CD4-positive, alpha-beta T cell treated with Interleukin-1 beta for 1 hour (primary cell): ENCODE results near the gene CDK15.
"Not testable (repeated sequence)": the region's sequence is repeated elsewhere in the genome, so short reads cannot be mapped to it uniquely, and the experiment has no call there.

Experiments used
- DNase-seq, 2 donors: peaks; one replicate each; pipeline ENCODE4 v3.0.0-alpha.2; 2020 to 2022

The CDK15 gene

DNA sequence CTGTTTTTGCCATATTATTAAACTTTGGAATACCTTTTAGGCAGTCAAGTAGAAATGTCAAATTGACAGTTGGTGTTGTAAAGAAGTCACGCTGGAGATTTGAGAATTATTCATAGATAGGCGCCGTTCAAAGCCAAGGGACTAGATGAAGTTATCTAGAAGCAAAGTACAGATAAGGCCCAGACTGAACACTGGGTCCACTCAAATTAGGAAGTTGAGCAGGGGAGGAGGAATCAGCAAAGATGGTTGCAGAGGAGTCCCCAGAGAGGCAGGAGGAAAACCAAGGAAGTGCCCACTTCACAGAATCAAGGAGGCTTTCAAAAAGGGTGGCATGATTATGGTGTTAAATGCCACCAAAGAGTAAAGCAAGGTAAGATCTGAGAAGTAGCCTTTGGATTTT is 16.0 kb upstream of the CDK15 start:
- DNase-seq: no peak

DNA sequence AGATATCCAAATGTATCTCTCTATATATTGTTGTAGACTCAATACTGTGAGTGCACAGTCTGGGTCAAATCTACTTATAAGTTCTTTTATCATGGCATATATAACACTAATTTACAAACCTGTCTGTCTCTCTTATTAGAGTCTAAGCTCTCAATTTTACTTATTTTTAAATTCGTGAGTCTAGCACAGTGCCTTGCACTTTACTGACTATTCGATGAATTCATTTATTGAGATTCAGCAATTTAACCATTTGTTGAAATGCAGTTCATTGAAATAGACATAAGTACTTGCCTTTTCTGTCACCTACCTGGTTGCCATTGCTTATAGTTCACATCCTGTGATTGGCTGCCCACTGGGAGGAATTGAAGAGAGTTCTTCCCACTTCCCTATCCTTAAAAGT is 15.3 kb upstream of the CDK15 start:
- DNase-seq: no peak

DNA sequence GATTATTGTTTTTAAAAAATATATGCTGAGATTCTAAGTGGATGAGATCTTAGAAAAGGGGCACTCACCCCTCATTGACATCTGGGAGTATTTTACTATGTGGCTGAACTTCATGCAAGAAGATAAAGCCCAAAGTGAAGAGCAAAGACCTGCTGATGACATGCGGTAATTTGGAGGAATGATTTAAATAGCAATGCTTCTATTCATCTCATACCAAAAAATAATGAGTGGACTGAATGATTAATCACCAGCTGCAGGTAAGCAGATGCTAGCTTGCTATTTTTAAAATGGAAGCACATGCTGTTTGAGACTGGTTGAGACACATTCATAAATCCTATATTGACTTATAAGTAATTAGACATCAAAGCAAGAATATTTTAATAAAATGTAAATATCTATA is 12.7 kb upstream of the CDK15 start:
- no peak for DNase-seq

DNA sequence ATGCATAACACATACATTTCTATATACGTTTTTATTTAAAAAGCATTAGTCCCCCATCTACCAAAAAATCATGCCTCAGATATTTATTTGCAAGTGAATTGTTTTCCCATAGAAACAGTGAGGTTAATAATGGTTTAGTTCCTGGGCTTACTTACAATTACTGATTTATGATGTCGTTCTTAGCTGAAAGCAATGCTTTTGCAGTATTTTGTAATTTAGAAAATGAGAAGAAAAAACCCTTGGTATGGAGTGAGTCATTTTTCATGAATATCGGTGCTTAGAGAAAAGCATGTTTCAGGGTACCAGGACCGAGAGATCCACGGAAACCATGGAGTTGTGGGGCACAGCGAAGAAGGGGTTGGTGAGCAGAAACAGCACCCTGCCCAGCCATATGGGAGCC is 12.0 kb upstream of the CDK15 start:
- no peak for DNase-seq

DNA sequence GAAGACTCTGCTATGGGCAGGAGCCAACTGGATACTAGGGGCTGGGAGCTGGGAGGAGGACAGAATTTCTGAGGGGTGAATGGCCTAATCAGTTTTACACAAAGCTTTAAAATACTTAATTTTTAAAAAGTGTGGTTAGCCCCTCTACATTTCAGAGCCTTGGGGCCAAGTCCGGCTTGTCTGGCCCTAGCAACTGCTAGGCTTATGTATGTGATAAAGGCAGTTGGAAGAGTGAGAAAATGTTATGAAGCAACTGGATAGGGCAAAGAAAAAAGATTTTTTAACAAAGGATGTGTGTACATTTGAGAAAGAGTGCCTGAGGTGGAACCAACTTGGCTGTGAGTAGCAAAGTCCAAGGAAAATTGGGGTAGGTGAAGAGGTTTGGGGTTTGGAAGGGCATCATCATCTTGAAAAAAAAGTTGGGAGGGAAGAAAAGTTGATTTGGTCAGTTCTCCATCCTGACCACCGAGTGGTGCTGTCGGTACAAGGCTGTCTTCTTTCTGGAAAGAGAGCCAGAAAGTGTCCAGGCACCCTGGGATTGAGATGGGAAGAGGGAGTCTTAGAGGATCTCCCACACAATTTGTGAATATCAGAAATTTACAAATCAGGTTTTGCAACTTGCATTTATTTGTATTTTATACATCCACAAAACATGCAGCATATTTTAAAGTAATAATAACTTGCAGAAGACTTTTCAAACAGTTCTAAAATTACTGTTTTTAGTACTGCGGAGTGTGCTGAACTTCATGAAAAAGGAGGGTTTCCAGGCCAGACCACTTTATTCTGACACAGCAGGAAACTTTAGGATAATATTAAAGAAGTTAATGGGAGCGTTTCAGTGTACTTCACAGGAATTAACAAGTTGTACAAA is 10.5 kb upstream of the CDK15 start:
- no peak for DNase-seq

DNA sequence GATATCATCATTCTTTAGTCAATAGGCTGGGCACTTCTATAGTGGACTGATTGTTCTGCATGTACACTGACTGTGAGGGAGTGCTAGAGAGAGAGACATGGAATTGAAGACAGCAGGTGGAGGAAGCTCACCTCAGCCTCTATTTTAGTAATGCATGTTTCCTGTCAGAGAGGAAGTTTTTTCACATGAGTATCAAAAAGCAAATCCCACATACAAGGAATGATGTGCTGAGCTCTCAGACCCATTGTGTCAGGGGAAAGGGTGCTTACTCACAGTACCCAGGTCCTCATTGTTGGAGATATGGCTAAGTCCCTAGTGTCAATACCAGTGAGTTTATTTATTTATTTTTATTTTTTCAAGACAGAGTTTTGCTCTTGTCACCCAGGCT is 9.9 kb upstream of the CDK15 start:
- DNase-seq: no peak

DNA sequence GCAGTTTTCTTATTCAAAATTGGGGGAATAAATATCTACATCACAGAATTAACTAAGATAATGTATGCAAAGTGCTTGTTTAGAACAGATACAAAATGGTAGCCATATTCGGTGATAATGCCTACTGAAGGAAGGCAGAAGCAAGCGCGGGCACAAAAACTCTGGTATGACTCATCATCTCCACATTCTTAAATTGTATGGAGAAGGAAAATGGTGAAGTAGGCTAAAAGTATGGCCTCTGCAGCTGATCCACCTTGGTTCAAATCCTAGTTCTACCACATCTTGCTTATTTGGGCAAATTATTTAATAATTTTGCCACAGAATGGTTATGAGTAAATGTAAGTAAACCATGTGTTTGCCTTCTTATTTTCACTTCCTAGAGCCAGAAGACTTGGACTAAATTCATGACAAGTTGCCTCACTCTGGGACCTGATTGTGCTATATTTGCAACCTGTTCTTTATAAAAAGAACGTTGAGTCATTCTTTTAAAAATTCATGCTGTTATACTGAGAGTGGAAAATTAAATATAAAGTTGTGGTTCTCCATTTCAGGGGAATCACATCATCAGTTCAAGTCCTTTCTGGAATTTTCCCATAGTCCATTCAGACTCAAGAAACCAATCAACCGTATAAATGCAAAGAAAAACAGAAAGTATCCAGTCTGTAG is 9.0 kb upstream of the CDK15 start:
- no peak for DNase-seq

DNA sequence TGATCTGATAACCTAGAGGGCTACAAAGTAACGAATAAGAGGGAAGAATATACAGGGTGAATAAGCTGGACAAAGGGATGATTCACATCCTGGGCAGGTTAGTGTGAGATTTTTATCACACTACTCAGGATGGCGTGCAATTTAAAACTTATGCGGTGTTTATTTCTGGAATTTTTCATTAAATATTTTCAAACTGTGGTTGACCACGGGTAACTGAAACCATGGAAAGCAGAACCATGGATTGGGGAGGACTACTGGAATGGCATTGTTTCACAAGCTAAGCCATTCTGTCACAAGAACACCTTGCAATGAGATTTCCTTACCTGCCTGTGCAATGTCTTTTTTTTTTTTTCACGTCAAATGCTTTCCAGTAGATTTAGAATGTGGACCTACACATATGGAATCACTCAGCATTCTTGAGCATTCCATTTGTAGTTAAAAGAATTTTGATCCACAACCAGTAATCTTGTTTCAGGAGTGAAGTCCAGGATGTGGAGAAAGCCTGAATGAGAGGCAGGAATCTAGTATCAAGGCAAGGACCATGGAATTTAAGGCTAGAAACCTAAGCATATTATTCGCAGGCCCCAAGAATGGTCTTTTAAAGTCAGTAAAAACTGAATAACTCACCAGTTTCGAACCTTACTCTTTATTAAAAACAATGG is 8.0 kb upstream of the CDK15 start:
- DNase-seq: no peak

DNA sequence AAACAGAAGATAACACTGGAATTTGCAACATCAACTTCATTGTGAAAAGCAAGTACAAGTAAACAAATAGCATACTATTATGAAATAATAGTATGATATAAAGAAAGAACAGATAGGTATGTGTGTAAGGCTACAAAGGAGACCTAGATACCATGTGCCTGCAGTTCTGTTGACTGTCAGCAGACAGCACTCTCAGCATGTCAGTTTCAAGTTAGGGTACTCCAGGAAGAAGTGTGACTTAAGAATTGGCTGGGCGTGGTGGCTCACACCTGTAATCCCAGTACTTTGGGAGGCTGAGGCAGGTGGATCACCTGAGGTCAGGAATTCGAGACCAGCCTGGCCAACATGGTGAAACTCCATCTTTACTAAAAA is 7.4 kb upstream of the CDK15 start:
- not testable (repeated sequence) for DNase-seq

DNA sequence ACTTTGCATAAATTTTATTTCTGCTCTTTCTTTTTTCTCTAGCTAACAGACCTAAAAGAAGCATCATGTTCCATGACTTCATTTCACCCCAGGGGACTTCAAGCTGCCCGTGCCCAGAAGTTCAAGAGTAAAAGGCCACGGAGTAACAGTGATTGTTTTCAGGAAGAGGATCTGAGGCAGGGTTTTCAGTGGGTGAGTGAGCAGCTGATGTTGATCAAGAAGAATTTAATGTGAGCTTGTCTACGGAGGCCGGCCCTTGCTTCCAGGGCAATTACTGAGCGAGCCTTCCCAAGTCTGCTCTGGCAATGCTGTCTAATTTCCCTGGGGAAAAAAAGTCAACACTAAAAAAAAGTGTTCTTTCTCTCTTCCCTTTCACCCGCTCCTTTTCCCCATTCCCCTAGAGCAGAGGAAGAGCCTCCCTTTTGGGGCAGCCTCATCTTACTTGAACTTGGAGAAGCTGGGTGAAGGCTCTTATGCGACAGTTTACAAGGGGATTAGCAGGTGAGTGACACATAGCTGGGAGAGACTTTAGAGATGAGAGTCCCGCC is 1.2 kb downstream of the CDK15 start:
- DNase-seq: no peak

DNA sequence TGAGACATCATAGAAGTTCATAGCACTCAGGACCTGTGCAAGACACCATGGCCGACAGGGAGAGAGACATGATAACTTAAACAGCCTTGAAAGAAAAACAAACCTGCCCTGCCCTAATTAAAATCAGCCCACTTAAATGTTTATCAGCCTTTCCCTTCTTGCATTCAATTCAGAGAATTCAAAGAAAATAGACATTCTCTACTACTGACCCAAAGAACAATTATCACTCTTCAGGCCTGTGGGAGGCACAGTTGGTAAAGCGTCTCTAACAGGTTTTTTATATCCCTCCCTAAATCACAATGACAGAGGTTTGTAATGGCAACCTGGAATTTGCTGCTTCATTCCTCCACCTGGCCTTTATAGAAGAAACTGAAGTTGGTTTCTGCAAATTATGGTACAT is 1.7 kb downstream of the CDK15 start:
- DNase-seq: no peak

DNA sequence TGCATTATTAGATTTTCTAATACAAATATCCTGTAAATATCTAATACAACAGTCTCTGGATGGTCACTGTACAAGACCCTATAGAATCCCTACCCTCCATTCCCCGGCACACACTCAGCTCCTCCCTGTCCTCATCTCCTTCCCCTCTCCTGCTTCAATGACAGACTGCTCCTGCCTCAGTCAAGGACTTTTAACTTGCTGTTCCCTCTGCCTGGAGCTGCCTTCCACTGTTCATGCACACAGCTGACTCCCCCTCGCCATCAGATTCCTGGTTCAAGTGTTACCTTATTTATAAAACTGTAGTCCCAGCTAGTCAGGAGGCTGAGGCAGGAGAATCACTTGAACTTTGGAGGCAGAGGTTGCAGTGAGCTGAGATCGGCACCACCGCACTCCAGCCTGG is 3.3 kb downstream of the CDK15 start:
- DNase-seq: no peak

DNA sequence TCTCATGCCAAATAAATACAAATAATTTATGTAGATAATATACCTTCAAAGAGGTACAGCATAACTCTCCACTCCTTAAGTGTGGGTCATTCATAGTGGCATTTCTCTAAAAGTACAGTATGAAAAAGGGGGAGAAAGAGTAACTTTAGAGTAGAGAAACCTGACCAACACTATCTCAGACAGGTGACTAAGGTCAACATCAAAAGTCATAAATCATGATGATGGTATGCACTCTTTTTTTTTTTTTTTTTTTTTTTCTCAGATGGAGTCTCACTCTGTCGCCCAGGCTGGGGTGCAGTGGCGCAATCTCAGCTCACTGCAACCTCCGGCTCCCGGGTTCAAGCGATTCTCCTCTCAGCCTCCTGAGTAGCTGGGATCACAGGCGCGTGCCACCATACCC is 4.3 kb downstream of the CDK15 start:
- DNase-seq: not testable (repeated sequence)

DNA sequence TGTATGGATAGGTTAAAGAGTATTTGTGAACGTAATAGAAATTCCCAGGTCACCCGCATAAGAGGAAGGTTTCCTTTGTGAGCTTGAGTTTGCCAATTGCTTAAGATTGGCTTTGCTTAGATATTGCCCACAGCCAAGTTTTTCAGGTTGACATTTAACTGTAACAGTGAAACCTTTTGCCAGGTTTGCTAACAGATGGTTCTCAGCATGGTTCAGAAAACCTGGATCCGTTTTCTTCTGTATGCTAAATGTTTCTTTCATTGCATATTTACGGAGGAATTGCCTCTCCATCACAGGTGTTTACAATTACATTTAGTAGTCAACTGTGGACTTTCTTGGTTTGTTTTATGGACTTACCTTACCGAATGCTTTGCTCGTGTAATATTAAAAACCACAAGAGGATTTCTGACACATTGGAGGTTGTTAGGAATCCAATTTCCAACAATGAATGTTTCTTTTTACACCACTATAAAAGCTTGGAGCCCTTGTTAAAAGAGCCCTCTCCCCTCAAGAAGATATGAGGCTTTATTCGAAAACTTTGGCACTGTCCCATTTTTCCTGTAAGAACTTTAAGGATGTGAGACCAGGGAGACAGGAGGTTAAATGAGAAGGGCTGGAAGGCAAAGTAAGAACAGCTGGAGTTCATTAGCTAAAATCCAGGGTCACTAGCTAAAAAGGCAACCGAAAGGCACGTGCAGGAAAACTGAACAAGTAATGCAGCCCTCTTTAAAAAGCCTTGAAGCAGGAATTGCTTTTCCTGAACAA is 7.8 kb downstream of the CDK15 start:
- no peak for DNase-seq

DNA sequence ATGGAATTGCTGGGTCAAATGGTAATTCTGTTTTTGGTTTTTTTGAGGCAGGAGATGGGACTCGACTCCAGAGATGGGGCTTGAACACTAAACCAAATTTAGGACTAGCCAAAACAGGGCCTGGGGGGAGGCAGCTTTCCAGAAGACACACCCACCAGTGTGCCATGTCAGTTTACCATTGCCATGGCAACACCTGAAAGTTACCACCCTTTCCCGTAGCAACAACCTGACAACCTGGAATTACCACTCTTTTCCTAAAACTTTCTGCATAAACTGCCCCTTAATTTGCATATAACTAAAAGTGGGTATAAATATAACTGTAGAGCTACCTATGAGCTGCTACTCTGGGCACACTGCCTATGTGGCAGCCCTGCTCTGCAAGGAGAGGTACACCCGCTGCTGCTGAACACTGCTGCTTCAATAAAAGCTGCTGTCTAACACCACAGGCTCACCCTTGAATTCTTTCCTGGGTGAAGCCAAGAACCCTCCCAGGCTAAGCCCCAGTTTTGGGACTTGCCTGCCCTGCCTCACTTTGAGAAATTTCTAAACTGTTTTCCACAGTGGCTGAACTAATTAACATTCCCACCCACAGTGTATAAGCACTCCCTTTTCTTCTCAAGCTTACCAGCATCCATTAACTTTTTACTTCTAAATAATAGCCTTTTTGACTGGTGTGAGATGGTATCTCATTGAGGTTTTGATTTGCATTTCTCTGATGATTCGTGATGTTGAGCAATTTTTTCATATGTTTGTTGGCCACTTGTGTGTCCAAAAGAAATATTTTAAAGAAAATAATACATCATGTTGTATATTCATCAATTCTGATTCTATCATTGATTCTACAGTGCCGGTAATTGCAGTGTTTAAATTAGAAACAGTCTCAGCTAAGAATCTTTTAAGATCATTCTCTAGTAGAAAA is 10.6 kb downstream of the CDK15 start:
- DNase-seq: no peak

DNA sequence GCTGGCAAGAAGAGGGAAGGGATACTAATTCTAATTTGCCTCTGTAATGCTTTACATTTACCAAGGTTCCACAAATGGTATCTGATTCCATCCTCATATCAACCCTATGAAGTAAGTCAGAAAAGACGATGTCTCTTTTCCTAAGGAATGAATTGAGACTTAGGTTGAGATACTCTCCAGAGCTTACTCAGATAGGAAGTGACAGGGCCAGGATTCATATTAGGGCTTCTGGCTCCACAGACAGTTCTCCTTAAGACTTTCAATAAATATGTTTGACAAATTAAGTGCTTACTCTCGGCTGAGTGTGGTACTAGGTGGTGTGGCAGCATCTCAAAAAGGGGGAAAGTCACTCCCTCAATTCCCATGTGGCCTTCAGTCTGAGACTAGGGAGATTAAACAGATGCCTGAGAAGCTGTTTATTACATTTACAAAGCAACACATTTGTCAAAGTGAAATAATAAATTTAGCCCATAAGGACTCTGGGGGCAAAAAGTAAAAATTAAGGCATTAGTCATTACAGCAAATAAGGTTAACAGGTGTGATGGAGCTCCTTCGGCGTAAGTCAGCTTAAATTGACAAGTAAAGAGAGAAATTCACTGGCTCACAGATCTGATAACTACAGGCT is 14.2 kb downstream of the CDK15 start:
- DNase-seq: no peak

DNA sequence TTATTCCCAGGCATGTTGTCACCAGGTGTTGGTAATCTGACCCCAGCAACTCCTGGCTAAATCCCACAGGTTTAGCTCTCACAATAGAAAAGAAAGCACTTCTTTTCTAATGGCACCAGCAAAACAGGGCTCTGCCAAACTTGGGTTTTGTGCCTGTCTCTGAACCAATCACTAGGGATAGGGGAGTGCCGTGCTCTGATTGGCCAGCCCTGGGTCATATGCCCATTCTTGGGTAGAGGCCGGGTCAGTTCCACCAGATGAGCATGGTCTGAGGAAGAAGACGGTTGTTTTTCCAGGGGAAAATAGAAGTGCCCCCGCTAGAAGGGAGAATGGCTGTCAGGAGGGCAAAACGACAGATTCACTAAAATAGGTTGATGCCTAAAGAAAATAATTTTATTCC is 14.7 kb downstream of the CDK15 start:
- no peak for DNase-seq

DNA sequence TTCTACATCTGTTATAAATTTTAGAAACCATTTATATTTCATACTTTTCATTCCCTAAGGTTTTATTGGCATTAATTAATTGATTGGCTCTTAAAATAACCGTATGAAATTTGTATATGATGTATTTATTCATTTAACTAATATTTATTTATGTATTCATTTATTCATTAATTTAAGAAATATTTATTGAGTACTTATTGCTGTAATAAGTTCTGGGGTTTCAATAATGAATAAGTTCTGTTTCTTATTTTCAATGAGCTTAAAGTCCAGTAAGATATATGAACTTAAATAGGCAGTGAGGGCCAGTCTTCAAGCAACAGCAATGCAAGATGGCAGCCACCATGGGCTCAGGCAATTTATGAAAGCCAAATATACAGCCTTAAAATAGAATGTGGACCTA is 17.9 kb downstream of the CDK15 start:
- DNase-seq: no peak

DNA sequence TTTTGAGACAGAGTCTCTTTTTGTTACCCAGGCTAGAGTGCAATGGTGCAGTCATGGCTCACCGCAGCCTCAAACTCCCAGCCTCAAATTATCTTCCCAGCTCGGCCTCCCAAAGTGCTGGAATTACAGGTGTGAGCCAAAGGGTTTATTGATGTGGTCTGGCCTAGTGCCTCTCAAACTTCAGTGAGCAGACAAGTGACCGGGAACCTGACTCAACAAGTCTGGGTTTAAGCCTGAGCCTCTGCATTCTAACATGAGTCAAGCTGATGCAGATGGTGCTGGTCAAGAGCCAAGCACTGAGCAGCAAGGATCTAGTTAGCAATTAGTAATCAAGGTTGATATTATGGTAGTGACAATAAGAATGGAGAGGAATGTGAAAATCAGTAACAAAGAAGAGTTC is 21.3 kb downstream of the CDK15 start:
- no peak for DNase-seq

DNA sequence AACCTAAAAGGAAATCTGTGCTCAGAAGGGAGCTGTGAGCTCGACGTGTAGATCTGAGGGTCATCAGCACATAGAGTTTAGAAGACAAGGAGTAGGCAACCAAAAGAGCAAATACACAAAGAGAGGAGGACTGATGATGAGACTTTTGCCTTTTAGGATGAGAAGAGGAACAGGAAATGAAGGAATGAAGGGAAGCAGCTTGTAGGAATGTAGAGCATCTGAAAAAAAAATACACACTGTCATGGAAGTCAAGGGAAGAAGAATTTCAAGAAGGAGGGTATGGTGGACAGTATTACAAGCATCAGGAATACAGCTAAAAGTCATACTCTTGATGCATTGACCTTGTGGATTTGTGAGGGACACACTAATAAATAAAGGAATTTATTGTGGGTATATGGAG is 21.9 kb downstream of the CDK15 start:
- DNase-seq: no peak

DNA sequence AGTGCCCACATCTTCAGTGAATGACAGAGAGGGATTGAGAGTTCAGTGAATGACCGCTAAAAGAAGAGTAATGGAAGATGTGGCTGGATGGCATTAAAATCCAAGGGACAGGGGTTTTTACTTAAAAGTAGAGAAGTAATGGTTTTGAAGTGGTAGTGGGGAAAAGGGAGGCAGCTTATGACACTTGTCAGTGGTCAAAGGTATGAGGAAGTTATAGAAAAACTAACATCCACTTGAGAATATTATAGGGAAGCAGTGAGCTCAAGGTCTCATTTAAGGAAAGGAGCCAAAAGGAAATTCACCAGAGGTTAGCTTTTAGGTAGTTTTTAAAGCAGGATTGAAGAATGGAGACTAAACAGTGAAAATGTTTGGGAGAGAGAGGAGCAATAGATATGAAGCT is 24.3 kb downstream of the CDK15 start:
- DNase-seq: no peak

DNA sequence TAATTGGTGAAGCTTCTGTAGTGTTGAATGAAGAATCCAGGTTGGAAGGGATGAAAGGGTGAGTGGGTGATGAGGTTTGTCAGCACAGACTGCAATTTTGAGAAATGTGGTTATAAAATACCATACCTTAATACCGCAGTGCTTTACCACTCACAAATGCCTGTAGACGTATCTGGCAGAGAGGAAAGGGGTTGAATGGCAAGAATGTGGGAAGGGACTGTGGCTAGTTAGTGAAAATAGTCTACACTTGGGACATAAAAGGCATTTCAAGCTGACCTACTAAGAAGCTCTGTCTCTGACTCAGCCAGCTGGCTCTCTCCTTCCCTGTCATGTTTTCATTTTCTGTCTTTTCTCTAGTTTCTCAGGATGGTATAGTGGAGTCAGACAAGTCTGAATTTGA is 25.1 kb downstream of the CDK15 start:
- no peak for DNase-seq
